Vagina (tissue), 2 donors: ENCODE data around the gene ARHGAP23.

Experiments
- CTCF ChIP-seq, 3 experiments: fragments of 450-650 bp in 2 of 3; fragments of 200-600 bp in 1 of 3; sonication (generic) in 1 of 3; IDR thresholded peaks; one replicate each; pipeline ENCODE4 v1.5.1; 2017 to 2019; ENCODE audit warnings: antibody characterized with exemption in 3 of 3, mild to moderate bottlenecking in 2 of 3, moderate library complexity in 2 of 3
- POLR2A ChIP-seq, 2 donors: fragments of 450-650 bp; IDR thresholded peaks; one replicate each; pipeline ENCODE4 v1.6.1; 2017; ENCODE audit warnings: antibody characterized with exemption in 2 of 2, mild to moderate bottlenecking in 2 of 2, moderate library complexity in 2 of 2
- POLR2AphosphoS5 ChIP-seq, 2 donors: sonication (generic); formaldehyde crosslinking; IDR thresholded peaks; one replicate each; pipeline ENCODE4 v1.9.0; 2017; ENCODE audit warnings: antibody characterized with exemption in 2 of 2, mild to moderate bottlenecking in 2 of 2, low read depth in 1 of 2; ENCODE audit not compliant: insufficient read depth in 1 of 2

- no peak for TF ChIP-seq CTCF (IDR thresholded peaks at IDR 0.05)
- TF ChIP-seq POLR2A (IDR thresholded peaks at IDR 0.05): no peak
- TF ChIP-seq POLR2AphosphoS5 (IDR thresholded peaks at IDR 0.05; ENCODE audit: insufficient read depth in 1 of 2, low read depth in 1 of 2): no peak
These were observed 84.3 kb downstream of the ARHGAP23 start for GRCh38 chr17:38512473-38513058.
